IPS-20b (cell line): ENCODE data around the gene MDH2.
"Not testable (repeated sequence)": the region's sequence is repeated elsewhere in the genome, so short reads cannot be mapped to it uniquely, and the experiment has no call there.

Experiments
- H3K27ac ChIP-seq: one replicate; pipeline ENCODE4 v1.5.1; 2013; ENCODE audit warnings: low read length
- H3K27me3 ChIP-seq: 2 replicates; pipeline ENCODE4 v1.6.1; 2013; ENCODE audit warnings: mild to moderate bottlenecking, low read length, inconsistent platforms; ENCODE audit not compliant: insufficient read depth
- H3K36me3 ChIP-seq: 2 replicates; pipeline ENCODE4 v1.6.1; 2013; ENCODE audit warnings: low read depth, mild to moderate bottlenecking, inconsistent platforms, low read length, moderate library complexity; ENCODE audit not compliant: insufficient read depth
- H3K4me1 ChIP-seq: 2 replicates; pipeline ENCODE4 v1.6.1; 2013; ENCODE audit warnings: mild to moderate bottlenecking, control low read depth, inconsistent platforms, low read length, moderate library complexity; ENCODE audit not compliant: insufficient read depth
- H3K4me3 ChIP-seq: 2 replicates; pipeline ENCODE4 v1.5.1; 2013; ENCODE audit warnings: mild to moderate bottlenecking, low read length, inconsistent platforms
- H3K9ac ChIP-seq: 2 replicates; pipeline ENCODE4 v1.6.1; 2013; ENCODE audit warnings: low read depth, mild to moderate bottlenecking, inconsistent platforms, low read length, moderate library complexity
- H3K9me3 ChIP-seq: 2 replicates; pipeline ENCODE4 v1.6.1; 2013; ENCODE audit warnings: mild to moderate bottlenecking, low read depth, low read length, inconsistent platforms; ENCODE audit not compliant: insufficient read depth

The MDH2 gene, protein sequence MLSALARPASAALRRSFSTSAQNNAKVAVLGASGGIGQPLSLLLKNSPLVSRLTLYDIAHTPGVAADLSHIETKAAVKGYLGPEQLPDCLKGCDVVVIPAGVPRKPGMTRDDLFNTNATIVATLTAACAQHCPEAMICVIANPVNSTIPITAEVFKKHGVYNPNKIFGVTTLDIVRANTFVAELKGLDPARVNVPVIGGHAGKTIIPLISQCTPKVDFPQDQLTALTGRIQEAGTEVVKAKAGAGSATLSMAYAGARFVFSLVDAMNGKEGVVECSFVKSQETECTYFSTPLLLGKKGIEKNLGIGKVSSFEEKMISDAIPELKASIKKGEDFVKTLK

DNA sequence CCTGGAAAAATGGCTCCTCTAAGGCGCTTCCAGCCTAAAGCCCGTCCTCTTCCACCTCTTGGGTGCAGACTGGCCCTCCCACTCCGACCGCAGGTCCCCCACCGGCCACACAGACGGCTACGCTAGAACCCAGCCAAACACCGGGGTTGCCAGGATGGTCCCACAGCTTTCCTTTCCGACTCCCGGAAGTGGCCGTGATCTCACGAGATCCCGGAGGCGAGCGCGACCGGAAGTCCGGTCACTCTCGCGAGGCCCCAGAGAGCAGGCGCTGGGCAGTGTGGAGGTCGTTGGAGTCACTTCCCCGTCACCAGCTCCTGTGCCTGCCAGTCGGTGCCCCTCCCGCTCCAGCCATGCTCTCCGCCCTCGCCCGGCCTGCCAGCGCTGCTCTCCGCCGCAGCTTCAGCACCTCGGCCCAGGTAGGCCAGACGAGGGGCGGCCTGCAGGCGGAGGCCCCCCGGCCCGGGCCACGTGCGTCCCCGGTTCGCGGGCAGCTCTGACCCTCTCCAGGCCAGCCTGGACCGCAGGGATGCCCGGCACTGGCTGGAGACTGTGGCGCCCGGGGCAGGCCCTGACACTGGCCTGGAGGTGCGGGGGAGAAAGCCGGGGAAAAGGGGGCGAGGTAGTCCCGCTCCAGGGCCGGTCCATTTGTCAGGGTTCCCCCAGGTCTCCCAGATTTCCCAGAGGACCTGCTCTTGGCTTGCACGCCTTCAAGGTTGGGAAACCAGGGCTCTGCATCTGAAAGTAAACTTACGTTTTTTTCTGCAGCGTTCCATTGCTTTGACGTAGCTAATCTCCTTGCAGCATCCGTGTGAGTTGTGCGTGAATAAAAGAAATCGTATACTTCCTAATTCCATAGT, at the start of gene MDH2, which contains the start of gene STYXL1:
Gene MDH2, plus strand, starts transcription at position 296 of the 857 bp plus-strand sequence. Its CDS starts 55 bp downstream, at position 351.
Gene STYXL1, minus strand, starts transcription at position 190 of the 857 bp plus-strand sequence. CDS start 17,477 bp downstream, outside the sequence.
- peak within 1 kb of the TSS; percentile 100 for H3K4me3 ChIP-seq
- H3K4me1 ChIP-seq: no peaks in the 10 kb centered on the region
- peaks cover 16% of the 10 kb centered on the region for H3K36me3 ChIP-seq
- no peaks in the 10 kb centered on the region for H3K27me3 ChIP-seq
- peak within 1 kb of the TSS; percentile 99 for H3K9ac ChIP-seq
- H3K9me3 ChIP-seq: no peaks in the 10 kb centered on the region
- peak within 1 kb of the TSS; percentile 85 for H3K27ac ChIP-seq

DNA sequence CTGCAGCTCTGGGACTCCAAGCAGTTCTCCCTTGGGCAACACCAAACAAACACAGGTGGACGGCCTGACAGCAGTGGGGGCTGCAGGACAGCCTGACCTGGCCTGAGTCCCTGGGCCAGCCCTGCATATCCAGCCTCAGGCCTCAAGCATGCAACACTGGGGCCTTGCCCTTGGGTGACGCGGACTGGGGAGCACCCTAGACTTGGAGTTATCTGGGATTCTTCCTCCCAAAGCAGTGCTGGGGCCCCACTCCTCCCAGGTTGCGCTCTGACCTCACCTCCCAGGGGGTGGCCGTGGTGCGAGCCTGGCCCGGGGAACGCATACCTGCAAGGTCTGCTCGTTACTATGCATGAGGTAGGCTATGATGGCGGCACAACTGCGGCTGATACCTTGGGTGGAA, 47.3 kb upstream of the MDH2 start:
- Histone ChIP-seq H3K9ac (no peak overlapping the region), H3K27me3 (no peaks in the 10 kb centered on the region), H3K4me3 (no peak overlapping the region), H3K27ac (no peak overlapping the region), H3K36me3 (peaks cover 22% of the 10 kb centered on the region), H3K4me1 (no peaks in the 10 kb centered on the region), H3K9me3 (no peaks in the 10 kb centered on the region)

DNA sequence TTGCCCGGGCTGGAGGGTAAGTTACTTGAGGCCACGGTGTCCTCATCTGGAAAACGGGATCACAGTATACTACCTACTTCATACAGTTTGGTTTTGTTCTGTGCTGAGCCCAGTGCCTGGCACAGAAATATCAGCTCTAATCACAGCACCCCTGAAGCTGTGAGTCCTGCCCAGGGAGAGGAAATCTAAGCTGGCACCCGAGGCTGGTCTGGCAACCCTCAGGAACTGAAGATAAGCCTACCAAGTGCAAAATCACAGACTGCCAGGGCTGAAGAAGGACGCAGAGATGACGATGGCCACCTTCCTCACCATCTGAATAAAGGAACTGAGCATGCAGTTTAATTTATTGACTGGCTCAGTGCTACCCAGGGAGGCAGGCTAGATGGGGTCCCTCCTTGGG, 45.8 kb upstream of the MDH2 start:
- H3K36me3 ChIP-seq: peaks cover 15% of the 10 kb centered on the region
- H3K9ac ChIP-seq: no peak overlapping the region
- no peak overlapping the region for H3K4me3 ChIP-seq
- no peaks in the 10 kb centered on the region for H3K4me1 ChIP-seq
- H3K27me3 ChIP-seq: no peaks in the 10 kb centered on the region
- H3K27ac ChIP-seq: no peak overlapping the region
- H3K9me3 ChIP-seq: no peaks in the 10 kb centered on the region

DNA sequence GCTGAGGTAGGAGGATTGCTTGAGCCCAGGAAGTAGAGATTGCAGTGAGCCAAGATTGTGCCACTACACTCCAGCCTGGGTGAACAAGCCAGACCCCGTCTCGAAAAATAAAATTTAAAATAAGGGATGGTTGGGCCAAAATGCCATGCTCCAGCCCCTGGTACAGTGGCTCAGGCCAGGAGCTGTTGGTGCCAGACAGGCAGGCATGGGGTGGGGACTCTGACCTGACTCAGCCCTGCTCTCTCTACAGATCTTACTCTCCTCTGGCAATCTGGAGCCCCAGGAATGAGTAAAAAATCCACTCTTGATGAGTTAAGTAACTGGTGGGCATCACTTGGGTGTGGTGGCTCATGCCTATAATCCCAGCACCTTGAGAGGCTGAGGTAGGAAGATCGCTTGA, 45.1 kb upstream of the MDH2 start:
- Histone ChIP-seq H3K27ac (no peak overlapping the region), H3K27me3 (no peaks in the 10 kb centered on the region), H3K9ac (no peak overlapping the region), H3K4me1 (no peaks in the 10 kb centered on the region), H3K36me3 (peaks cover 15% of the 10 kb centered on the region), H3K9me3 (no peaks in the 10 kb centered on the region), H3K4me3 (no peak overlapping the region)

DNA sequence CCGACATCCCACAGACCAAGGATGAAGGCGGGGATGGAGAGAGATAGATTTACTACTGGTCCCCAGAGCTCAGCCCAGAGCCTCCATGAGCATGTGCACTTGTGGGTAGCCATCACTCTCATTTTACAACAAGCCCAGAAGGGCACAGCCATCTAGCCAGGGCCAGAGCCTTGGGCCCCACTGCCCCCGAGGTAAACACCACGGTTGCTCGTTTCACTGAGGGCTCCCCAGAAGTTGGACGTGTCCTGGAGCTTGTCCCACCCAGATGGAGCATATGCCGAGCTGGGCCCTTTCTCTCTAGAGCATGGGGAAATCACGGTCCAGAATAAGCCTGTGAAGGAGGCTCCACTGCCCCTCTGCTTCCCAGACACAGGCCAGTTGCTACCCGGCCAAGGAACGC, 44.6 kb upstream of the MDH2 start:
- Histone ChIP-seq H3K9me3 (no peaks in the 10 kb centered on the region), H3K36me3 (peaks cover 15% of the 10 kb centered on the region), H3K27ac (no peak overlapping the region), H3K4me1 (no peaks in the 10 kb centered on the region), H3K9ac (no peak overlapping the region), H3K4me3 (no peak overlapping the region), H3K27me3 (no peaks in the 10 kb centered on the region)

DNA sequence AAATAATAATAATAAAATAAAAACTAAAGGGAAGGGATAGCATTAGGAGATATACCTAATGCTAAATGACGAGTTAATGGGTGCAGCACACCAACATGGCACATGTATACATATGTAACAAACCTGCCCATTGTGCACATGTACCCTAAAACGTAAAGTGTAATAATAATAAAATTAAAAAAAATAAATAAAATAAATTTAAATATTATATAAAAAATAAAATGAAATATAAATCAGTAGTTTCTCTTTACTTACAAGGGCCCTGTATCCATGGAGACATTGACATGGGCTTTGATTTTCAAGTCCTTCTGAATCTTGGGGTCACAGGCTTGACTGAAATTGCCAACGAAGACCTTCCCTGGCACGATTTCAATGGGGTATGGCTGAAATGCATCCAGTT, 42.9 kb upstream of the MDH2 start:
- H3K9me3 ChIP-seq, H3K4me1 ChIP-seq, H3K27me3 ChIP-seq, H3K27ac ChIP-seq, H3K9ac ChIP-seq, H3K4me3 ChIP-seq: not testable (repeated sequence)
- peaks cover 15% of the 10 kb centered on the region for H3K36me3 ChIP-seq

DNA sequence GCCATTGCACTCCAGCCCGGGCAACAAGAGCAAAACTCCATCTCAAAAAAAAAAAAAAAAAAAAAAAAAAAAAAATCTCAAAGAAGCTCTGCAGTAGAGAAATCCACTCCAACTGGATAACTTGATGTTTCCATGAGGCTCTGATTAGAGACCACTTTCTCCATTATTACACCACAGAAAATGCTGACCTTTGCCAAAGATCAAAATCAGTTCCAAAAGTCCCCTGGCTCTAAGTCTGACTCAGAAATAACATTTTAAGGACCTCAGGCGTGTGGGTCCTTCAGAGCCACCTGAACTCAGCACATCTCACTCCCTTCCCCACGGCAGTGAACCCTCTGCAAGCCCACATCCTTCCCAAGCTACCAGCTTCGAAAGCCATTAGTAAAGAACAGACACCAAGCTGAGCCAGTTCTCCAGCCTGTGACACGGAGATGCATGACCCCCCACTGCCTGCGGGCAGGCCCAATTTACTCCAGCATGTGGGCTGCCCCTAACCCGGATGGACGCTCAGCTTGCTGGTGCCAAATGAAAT, 39.7 kb upstream of the MDH2 start:
- Histone ChIP-seq H3K9ac (no peak overlapping the region), H3K27ac (no peak overlapping the region), H3K9me3 (no peaks in the 10 kb centered on the region), H3K4me1 (no peaks in the 10 kb centered on the region), H3K36me3 (peaks cover 6% of the 10 kb centered on the region), H3K27me3 (no peaks in the 10 kb centered on the region), H3K4me3 (no peak overlapping the region)

DNA sequence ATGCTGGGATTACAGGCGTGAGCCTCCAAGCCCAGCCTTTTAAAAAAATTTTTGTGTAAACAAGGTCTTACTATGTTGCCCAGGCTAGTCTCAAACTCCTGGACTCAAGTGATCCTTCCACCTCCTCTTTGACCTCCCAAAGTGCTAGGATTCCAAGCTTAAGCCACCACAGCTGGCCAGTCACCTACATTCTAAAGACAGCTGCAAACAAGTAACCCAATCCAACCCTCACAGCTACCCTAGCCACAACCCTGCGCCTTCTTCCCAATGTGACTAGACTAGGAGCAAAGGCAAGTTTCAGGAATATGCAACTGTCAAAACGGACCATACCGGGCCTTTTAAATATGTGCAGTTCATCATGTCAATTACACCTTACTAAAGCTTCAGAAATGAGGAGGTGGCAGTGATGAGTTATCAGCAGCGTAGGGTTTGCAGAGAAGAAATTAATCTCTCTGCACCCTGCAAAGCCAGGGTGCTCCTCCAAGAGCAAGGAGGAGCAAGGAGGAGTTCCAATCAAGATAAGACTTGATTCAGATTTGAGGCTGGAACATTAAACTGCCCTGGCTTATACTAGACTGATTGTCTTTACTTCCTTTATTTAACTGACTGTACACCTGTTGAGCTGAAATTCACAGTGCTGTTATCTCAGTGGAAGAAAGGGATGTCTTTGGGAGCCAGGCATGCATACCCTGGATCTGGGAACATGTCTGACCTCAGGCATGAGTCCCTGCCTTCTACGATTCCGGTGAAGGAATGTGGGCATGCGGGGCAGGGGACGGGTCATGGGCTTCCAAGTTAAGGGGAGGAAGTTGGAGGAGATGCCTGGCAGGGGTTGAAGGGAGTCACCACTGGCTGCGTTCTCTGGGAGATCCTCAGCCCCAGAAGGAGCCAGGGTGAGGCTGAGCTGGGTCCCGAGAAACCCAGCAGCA, 38.0 kb upstream of the MDH2 start:
- Histone ChIP-seq H3K27me3 (no peaks in the 10 kb centered on the region), H3K36me3 (0 out of 2 replicates have a peak, but pooled peaks cover 4% of the 10 kb centered on the region), H3K4me1 (no peaks in the 10 kb centered on the region), H3K27ac (no peak overlapping the region), H3K4me3 (no peak overlapping the region), H3K9me3 (no peaks in the 10 kb centered on the region), H3K9ac (no peak overlapping the region)

DNA sequence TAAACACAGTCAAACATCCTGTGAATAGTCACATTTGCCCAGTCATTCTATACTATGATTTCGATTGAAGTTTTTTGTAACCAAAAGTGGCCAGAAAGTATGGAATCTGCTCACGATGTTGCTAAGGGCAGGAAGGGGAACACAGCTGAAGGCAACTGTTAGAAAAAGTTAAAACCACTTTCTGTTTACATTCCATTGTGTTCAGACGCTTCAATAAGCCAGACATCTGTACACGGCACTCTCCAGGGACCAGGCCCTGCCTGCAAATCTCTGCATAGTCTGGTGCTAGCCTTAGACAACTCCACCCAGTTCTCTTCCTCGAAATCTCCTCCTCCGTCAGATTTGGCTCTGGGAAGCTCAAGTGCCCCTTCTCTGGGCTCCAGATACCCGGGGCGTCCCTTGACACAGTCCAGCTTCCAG, 36.5 kb upstream of the MDH2 start:
- no peaks in the 10 kb centered on the region for H3K4me1 ChIP-seq
- 0 out of 2 replicates have a peak, but pooled peaks cover 4% of the 10 kb centered on the region for H3K36me3 ChIP-seq
- no peaks in the 10 kb centered on the region for H3K9me3 ChIP-seq
- no peak overlapping the region for H3K4me3 ChIP-seq
- H3K27ac ChIP-seq: no peak overlapping the region
- H3K9ac ChIP-seq: no peak overlapping the region
- no peaks in the 10 kb centered on the region for H3K27me3 ChIP-seq

DNA sequence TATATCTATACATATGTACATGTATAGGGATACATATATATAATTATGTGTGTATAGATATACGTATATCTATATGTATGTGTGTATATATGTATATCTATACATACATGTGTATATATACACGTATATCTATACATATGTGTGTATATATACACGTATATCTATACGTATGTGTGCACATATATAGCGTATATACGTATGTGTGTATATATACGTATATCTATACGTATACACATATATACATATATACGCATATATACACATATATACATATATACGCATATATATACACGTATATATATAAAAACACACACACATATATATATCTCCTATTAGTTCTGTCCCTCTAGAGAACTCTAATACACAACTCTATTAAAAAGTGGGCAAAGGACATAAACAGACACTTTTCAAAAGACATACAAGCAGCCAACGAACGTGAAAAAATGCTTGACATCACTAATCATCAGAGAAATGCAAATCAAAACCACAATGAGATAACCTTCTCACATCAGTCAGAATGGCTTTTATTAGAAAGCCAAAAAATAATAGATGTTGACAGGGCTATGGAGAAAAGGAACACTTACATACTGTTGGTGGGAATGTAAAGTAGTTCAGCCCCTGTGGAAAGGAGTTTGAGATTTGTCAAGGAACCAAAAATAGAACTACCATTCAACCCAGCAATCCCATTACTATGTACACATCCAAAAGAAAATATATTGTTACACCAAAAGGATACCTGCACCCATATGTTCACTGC, 31.5 kb upstream of the MDH2 start:
- Histone ChIP-seq H3K9ac (no peak overlapping the region), H3K36me3 (peaks cover 13% of the 10 kb centered on the region), H3K27ac (no peak overlapping the region), H3K27me3 (no peaks in the 10 kb centered on the region), H3K4me3 (no peak overlapping the region), H3K4me1 (no peaks in the 10 kb centered on the region), H3K9me3 (no peaks in the 10 kb centered on the region)
